ENCODE results near the gene ZNF526. TPM values are rescaled to one million over a fixed set of nuclear protein-coding genes. Genes with fewer than 3 reads are reported as not detected.

Gene ZNF526
- total and polyA plus RNA-seq, 9 of the 15 experiments (the other 6 are each of a cell fraction or from before 2014, with no cell fraction given) = 1.3 to 17.9 (median 6.2) TPM

DNA sequence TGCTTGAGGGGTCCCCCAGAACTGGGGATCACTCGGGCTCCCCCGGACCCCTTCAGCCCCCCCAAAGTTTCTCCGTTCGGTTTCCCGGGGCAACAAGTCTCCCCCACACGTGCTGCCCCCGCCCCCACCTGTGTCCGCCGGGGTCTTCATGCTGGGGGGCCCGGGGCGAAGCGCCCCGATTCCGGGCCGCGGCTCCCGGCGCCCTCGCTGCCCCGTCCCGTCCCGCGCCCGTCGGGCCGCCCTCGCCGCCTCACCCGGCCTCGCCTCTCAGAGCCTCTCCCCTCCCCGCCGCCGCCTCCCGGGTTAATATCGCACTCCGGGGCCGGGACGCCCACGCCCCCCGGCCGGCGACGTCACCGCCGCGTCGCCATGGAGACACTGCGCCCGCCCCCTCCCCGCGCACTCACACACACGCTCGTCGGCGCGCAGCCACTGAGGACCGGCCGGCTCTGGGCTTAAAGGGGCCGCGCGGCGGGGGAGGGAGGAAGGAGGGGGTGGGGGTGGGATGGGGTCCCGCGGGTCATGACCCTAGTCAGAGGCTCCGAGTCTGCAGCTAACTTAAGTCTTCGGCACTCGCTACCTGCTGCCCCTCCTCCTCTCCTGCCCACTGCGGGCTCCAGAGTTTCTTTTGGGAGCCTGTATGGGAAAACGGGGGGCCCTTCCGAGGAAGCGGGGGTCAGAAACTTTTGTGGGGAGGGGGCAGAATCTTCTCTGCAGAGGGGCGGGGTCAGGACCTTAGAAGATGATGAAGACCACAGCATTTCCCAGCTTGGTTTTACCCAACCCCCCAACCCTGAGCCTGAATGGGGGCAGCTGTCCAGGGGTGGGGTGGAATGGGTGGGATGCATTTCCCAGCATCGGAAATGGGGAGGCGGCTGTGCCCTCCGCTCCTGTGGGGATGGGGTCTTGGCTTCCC lies 35.0 kb downstream of the ZNF526 start, which contains the start of gene ERF (continued):
- TF ChIP-seq YBX1 (IDR thresholded peaks at IDR 0.05) (no peak), TGIF2 (CRISPR knock-in tag; IDR thresholded peaks at IDR 0.05) (no peak; the same call in 1 of the 2 replicates), ZNF444 (CRISPR knock-in tag; IDR thresholded peaks at IDR 0.05) (no peak), ZKSCAN3 (CRISPR knock-in tag; IDR thresholded peaks at IDR 0.05) (no peak), NFIC (IDR thresholded peaks at IDR 0.05) (no peak), ZNF347 (CRISPR knock-in tag; IDR thresholded peaks at IDR 0.05; ENCODE audit: low read depth) (no peak), NCOA4 (IDR thresholded peaks at IDR 0.05; ENCODE audit: partially characterized antibody) (no peak), ZNF263 (CRISPR knock-in tag; IDR thresholded peaks at IDR 0.05; ENCODE audit: borderline replicate concordance) (no peak), MEF2A (IDR thresholded peaks at IDR 0.05; ENCODE audit: control insufficient read depth, low read depth, low read length) (no peak), SNRNP70 (optimal IDR thresholded peaks at IDR 0.05; ENCODE audit: low read depth, low read length) (no peak), ZNF175 (CRISPR knock-in tag; IDR thresholded peaks at IDR 0.05; ENCODE audit: low read depth) (no peak), HLTF (IDR thresholded peaks at IDR 0.05) (no peak), EWSR1 (IDR thresholded peaks at IDR 0.05; ENCODE audit: borderline replicate concordance, low read depth, partially characterized antibody) (no peak)
- TF ChIP-seq, protein P1, sequence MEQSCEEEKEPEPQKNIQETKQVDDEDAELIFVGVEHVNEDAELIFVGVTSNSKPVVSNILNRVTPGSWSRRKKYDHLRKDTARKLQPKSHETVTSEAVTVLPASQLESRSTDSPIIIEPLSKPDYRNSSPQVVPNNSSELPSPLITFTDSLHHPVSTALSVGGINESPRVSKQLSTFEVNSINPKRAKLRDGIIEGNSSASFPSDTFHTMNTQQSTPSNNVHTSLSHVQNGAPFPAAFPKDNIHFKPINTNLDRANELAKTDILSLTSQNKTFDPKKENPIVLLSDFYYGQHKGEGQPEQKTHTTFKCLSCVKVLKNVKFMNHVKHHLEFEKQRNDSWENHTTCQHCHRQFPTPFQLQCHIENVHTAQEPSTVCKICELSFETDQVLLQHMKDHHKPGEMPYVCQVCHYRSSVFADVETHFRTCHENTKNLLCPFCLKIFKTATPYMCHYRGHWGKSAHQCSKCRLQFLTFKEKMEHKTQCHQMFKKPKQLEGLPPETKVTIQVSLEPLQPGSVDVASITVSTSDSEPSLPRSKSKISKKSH (CRISPR knock-in tag; IDR thresholded peaks at IDR 0.05) = no peak
- TF ChIP-seq, protein P2, sequence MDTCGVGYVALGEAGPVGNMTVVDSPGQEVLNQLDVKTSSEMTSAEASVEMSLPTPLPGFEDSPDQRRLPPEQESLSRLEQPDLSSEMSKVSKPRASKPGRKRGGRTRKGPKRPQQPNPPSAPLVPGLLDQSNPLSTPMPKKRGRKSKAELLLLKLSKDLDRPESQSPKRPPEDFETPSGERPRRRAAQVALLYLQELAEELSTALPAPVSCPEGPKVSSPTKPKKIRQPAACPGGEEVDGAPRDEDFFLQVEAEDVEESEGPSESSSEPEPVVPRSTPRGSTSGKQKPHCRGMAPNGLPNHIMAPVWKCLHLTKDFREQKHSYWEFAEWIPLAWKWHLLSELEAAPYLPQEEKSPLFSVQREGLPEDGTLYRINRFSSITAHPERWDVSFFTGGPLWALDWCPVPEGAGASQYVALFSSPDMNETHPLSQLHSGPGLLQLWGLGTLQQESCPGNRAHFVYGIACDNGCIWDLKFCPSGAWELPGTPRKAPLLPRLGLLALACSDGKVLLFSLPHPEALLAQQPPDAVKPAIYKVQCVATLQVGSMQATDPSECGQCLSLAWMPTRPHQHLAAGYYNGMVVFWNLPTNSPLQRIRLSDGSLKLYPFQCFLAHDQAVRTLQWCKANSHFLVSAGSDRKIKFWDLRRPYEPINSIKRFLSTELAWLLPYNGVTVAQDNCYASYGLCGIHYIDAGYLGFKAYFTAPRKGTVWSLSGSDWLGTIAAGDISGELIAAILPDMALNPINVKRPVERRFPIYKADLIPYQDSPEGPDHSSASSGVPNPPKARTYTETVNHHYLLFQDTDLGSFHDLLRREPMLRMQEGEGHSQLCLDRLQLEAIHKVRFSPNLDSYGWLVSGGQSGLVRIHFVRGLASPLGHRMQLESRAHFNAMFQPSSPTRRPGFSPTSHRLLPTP (IDR thresholded peaks at IDR 0.05; ENCODE audit: borderline replicate concordance, extremely low read depth, insufficient read length) = no peak
- TF ChIP-seq, protein P3, sequence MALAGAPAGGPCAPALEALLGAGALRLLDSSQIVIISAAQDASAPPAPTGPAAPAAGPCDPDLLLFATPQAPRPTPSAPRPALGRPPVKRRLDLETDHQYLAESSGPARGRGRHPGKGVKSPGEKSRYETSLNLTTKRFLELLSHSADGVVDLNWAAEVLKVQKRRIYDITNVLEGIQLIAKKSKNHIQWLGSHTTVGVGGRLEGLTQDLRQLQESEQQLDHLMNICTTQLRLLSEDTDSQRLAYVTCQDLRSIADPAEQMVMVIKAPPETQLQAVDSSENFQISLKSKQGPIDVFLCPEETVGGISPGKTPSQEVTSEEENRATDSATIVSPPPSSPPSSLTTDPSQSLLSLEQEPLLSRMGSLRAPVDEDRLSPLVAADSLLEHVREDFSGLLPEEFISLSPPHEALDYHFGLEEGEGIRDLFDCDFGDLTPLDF (CRISPR knock-in tag; IDR thresholded peaks at IDR 0.05) = no peak
- TF ChIP-seq, protein P4, sequence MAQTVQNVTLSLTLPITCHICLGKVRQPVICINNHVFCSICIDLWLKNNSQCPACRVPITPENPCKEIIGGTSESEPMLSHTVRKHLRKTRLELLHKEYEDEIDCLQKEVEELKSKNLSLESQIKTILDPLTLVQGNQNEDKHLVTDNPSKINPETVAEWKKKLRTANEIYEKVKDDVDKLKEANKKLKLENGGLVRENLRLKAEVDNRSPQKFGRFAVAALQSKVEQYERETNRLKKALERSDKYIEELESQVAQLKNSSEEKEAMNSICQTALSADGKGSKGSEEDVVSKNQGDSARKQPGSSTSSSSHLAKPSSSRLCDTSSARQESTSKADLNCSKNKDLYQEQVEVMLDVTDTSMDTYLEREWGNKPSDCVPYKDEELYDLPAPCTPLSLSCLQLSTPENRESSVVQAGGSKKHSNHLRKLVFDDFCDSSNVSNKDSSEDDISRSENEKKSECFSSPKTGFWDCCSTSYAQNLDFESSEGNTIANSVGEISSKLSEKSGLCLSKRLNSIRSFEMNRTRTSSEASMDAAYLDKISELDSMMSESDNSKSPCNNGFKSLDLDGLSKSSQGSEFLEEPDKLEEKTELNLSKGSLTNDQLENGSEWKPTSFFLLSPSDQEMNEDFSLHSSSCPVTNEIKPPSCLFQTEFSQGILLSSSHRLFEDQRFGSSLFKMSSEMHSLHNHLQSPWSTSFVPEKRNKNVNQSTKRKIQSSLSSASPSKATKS (CRISPR knock-in tag; IDR thresholded peaks at IDR 0.05) = no peak

Data from K562 (cell line).